GM12875 (cell line): Measurements from ENCODE around the gene B9D1.

Source experiments
- H3K4me3 ChIP-seq: one replicate; pipeline ENCODE4 v1.5.1; 2011; ENCODE audit warnings: low read depth, low read length, control low read depth
- CTCF ChIP-seq: IDR thresholded peaks from 2 replicates; pipeline ENCODE4 v1.5.1; 2011; ENCODE audit warnings: low read depth, mild to moderate bottlenecking, control low read depth, inconsistent platforms, low read length, moderate library complexity, borderline replicate concordance; ENCODE audit not compliant: insufficient read depth

Gene B9D1

GRCh38 chr17:19372866-19373504 lies 10.5 kb upstream of the B9D1 start:
- no peak overlapping the region for H3K4me3 ChIP-seq
- TF ChIP-seq CTCF: no peak

GRCh38 chr17:19372439-19372838 lies 9.9 kb upstream of the B9D1 start:
- no peak for TF ChIP-seq CTCF
- no peak overlapping the region for H3K4me3 ChIP-seq

DNA sequence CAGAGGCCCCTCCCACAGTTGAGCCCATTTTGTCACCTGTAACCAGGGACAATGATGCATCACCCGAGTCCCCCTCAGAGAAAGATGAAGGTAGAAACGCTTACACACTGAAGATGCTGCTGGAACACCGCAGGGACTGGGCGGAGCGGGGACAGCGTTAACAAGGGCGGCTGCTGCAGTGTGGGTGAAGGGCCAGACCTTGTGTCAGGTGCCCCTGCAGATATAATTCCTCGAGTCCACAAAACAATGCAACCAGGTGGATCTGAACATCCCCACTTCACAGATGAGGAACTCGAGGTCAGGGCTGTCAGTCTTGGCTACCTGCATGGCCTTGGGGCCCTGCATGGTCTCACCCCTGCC lies 9.5 kb upstream of the B9D1 start:
- no peak for TF ChIP-seq CTCF
- no peak overlapping the region for H3K4me3 ChIP-seq

DNA sequence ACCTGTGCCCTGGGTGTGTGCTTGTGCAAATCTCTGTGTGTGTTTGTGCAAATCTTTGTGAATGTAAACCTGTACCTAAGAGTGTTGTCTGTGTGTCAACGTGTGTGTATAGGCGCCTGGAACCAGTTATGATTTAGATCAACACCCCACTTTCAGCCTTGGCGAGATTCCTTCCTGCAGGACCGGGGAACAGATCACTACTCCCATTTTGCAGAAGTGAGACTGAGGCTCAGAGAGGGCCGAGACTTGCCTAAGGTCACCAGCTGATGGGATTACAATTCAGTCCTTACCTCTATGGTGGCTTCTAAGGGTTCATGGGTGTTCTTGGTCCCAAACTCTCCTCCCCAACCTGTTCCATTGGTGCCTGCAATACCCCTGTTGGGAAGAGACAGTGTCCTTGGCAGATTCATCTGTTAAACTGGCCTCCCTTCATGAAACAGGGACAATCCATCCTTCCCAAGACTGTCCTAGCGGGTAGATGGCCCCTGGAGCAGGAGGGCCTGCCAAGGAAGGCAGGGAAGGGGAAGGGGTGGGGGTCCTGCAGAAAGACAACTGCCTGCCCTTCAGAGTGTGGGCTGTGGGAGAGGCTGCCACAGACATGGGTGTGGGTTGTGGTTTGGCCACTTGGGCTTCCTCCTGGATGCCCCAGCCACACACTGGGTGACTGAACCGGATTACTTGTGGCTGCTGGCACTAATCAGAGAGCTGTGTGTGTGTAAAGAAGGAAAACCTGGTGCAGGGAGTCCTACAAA lies 8.9 kb upstream of the B9D1 start:
- H3K4me3 ChIP-seq: no peak overlapping the region
- TF ChIP-seq CTCF: no peak

DNA sequence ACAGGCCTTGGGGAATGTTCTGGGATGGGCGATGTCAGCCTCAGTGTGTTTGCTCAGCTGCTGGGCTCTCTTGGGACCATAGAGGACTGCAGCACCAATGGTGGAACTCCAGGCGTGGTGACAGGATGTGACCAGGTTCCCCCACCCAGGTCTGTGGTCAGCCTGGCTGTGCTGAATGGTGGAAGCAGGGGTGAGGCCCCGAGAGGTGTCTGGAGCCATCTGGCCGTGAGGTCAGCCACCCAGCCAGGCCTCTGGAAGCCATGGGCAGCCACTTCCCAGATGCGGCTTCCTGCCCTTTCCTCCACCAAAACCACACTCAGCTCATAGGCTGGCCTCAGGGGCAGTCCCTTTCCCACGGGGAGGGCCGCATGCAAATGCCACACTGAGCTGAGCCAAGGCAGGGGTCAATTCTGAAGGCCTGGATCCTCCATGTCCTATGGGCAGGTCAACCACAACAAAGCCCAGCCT lies 8.0 kb upstream of the B9D1 start:
- H3K4me3 ChIP-seq: no peak overlapping the region
- TF ChIP-seq CTCF: no peak

DNA sequence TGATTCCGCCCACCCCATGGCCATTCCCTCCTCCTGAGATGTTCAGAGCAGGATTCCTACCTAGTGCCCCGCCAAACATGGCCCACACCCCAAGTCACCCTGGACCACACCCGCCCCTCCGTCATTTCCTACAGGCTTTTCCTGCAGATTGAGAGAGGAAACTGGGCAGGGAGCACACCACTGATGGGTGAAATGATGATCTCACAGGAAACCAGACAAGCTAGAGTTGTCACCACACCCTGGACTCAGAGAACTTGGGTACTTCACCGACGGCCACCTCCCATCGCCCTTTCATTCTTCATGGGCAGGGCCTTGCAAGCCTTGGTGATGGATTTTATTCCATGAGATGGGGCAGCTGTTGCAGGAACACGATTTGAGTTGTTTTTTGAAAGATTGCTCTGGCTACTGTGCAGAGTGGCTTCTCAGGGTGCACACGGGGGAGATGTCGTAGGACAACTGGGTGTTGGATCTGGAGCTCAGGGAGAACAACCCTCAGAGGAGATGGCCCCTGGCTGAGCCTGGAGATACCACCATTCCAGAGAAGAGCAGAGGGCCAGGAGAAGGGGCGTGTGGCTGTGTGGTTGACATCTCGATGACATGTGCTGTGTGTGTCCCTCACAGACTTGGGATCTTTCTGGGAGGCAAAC lies 7.4 kb upstream of the B9D1 start:
- TF ChIP-seq CTCF: no peak
- no peak overlapping the region for H3K4me3 ChIP-seq
